Parathyroid adenoma (tissue), 2 donors: Measurements from ENCODE around the gene FDXR.

ENCODE experiments used
- H2AFZ ChIP-seq: fragments of 300-600 bp; sonication (generic); one replicate; pipeline ENCODE4 v1.7.0; 2017; ENCODE audit warnings: antibody characterized with exemption, mild to moderate bottlenecking
- H3K27ac ChIP-seq: fragments of 300-600 bp; sonication (generic); one replicate; pipeline ENCODE4 v1.7.0; 2017
- H3K27me3 ChIP-seq: fragments of 300-600 bp; sonication (generic); one replicate; pipeline ENCODE4 v1.7.0; 2017; ENCODE audit warnings: low read length; ENCODE audit not compliant: control insufficient read depth, insufficient read depth
- H3K36me3 ChIP-seq: fragments of 300-600 bp; sonication (generic); one replicate; pipeline ENCODE4 v1.7.0; 2017; ENCODE audit warnings: low read length; ENCODE audit not compliant: control insufficient read depth, insufficient read depth
- H3K4me1 ChIP-seq: fragments of 300-600 bp; sonication (generic); one replicate; pipeline ENCODE4 v1.7.0; 2017; ENCODE audit warnings: control low read depth
- H3K4me2 ChIP-seq: fragments of 300-600 bp; sonication (generic); one replicate; pipeline ENCODE4 v1.7.0; 2017; ENCODE audit warnings: low read length
- H3K4me3 ChIP-seq: fragments of 300-600 bp; sonication (generic); one replicate; pipeline ENCODE4 v1.7.0; 2017; ENCODE audit warnings: low read depth, low read length
- H3K79me2 ChIP-seq: fragments of 300-600 bp; sonication (generic); one replicate; pipeline ENCODE4 v1.7.0; 2017; ENCODE audit warnings: control low read depth
- H3K9ac ChIP-seq: fragments of 300-600 bp; sonication (generic); one replicate; pipeline ENCODE4 v1.7.0; 2017; ENCODE audit warnings: mild to moderate bottlenecking
- H3K9me3 ChIP-seq: fragments of 300-600 bp; sonication (generic); one replicate; pipeline ENCODE4 v1.7.0; 2017; ENCODE audit warnings: low read length; ENCODE audit not compliant: control insufficient read depth
- TF ChIP-seq, protein P1 (sequence below): fragments of 300-600 bp; sonication (generic); IDR thresholded peaks from one replicate; pipeline ENCODE4 v1.7.0; 2017; ENCODE audit warnings: antibody characterized with exemption, mild to moderate bottlenecking
- donor health status: primary hyperparathyroidism.

Gene FDXR

DNA sequence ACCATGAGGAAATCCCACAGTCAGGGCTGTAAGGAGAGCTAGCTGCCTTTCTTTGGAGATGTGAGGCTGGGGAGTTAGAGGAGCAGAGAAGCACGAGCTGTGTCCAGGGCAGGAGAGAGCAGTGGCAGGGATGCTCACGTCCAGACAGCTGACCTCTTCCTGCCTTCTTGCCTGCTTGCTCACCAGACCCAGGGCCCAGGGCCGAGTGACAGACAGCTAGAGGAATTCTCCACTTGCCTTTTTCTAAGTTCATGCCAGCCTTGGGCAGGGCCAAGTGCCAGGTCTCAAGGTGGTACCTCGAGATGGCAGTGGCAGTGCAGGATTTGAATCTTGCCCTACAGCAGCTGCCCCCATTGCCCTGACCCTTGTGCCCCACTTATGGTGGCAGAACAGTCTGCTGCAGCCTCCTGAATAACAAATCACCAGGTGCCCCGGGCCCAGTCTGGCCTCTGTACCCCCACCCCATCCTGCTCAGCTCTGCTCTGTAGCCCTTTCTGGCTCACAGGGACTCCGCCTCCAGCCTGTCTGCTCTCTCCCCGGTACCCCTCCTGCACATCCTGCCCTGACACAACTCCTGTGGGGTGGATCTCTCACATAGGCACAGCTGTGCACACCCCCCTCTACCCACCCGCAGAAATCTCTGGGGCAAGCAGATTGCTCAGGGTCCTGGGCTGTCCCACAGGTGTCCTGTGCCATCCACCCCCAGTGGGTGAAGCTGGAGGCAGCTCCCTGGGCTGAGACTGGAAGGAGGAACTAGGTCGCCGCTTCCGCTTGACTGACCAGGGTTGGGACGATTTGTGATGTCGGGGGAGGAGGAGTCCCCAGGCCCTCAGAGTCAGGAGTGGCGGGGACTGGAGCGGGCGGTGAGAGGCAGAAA lies 39.1 kb downstream of the FDXR start:
- Histone ChIP-seq H3K27ac (no peak overlapping the region), H3K27me3 (no peaks in the 10 kb centered on the region), H2AFZ (no peak overlapping the region), H3K9ac (no peak overlapping the region), H3K4me3 (no peak overlapping the region), H3K4me1 (no peaks in the 10 kb centered on the region), H3K4me2 (no peak overlapping the region), H3K9me3 (no peaks in the 10 kb centered on the region), H3K36me3 (no peaks in the 10 kb centered on the region), H3K79me2 (no peaks in the 10 kb centered on the region)
- TF ChIP-seq, protein P1, sequence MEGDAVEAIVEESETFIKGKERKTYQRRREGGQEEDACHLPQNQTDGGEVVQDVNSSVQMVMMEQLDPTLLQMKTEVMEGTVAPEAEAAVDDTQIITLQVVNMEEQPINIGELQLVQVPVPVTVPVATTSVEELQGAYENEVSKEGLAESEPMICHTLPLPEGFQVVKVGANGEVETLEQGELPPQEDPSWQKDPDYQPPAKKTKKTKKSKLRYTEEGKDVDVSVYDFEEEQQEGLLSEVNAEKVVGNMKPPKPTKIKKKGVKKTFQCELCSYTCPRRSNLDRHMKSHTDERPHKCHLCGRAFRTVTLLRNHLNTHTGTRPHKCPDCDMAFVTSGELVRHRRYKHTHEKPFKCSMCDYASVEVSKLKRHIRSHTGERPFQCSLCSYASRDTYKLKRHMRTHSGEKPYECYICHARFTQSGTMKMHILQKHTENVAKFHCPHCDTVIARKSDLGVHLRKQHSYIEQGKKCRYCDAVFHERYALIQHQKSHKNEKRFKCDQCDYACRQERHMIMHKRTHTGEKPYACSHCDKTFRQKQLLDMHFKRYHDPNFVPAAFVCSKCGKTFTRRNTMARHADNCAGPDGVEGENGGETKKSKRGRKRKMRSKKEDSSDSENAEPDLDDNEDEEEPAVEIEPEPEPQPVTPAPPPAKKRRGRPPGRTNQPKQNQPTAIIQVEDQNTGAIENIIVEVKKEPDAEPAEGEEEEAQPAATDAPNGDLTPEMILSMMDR, result no peak

DNA sequence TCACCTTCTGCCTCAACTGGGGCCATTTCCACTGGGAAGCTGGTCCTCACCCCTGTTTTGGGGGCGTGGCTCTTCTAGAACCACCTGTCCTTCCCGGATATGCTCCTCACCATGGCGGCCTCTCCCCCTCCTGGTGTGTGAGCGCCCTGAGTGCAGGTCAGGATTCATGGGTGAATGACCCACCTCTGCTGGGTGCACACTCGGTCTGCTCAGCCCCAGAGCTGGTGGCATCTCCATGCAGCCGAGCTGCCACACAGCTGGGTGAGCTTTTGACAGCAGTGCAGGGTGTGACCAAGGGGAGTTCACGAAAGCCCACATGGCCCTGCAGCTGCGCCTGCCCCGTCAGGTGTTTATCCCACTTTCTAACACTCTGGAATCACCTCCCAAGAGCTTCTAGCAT lies 40.4 kb downstream of the FDXR start:
- H2AFZ ChIP-seq, result no peak overlapping the region
- H3K36me3 ChIP-seq, result no peaks in the 10 kb centered on the region
- H3K27me3 ChIP-seq, result no peaks in the 10 kb centered on the region
- H3K9me3 ChIP-seq, result no peaks in the 10 kb centered on the region
- H3K4me1 ChIP-seq, result no peaks in the 10 kb centered on the region
- TF ChIP-seq, protein P1, result no peak
- no peak overlapping the region for H3K4me3 ChIP-seq
- no peaks in the 10 kb centered on the region for H3K79me2 ChIP-seq
- no peak overlapping the region for H3K27ac ChIP-seq
- H3K9ac ChIP-seq, result no peak overlapping the region
- no peak overlapping the region for H3K4me2 ChIP-seq

DNA sequence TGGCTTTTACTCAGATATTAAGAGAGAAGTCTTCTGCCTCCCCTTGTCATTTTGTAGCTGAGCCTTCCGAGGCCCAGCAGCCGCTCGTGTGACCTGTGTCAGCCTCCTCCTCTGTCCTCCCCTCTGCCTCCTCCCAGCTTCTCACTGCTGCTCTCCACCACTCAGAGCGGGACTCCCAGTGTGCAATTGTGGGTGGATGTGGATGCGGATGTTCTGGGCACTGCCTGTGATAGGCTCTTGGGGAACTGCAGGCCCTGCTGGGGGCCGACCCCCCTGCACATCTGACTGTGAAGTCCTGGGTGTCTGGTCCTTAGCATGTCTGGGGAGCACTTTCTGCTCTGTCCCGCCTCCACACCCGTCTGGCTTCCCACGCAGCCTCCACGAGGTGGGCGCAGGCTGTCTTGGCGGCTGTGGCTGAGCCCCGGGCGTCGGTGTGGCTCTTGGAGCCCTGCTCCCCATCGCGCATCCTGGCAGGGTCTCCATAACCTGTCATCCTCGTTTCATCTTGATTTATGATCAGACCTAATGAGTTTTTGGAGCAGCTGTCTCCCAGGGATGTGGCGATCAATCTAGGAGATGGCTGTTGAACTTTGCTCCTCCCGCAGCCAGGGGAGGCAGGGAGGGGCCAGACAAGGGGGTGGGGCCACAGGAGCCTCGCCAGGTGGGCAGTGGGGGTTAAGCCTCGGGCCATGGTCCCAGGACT lies 41.2 kb downstream of the FDXR start:
- no peak overlapping the region for H2AFZ ChIP-seq
- no peaks in the 10 kb centered on the region for H3K36me3 ChIP-seq
- no peaks in the 10 kb centered on the region for H3K27me3 ChIP-seq
- TF ChIP-seq, protein P1, result no peak
- H3K4me1 ChIP-seq, result no peaks in the 10 kb centered on the region
- H3K9ac ChIP-seq, result no peak overlapping the region
- no peak overlapping the region for H3K4me2 ChIP-seq
- H3K27ac ChIP-seq, result no peak overlapping the region
- H3K4me3 ChIP-seq, result no peak overlapping the region
- H3K79me2 ChIP-seq, result no peaks in the 10 kb centered on the region
- no peaks in the 10 kb centered on the region for H3K9me3 ChIP-seq

DNA sequence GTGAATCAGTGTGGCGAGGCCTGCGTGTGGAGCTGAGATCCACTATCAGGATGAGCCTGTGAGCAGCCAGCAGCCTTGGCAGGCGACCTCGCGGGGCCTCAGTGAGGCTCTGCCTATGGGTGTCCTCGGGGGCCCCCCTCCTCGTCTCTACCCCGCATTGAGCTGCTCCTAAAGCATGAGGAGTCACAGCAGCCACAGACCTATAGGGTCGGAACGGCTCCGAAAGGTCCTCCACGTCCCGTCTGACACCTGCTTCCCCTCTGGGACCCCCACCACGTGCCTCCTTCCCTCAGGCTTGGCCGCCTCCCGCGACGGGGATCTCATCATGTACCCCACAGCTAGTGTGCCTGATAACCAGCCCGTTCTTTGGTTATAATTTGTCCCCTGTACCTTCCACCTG lies 41.9 kb downstream of the FDXR start:
- TF ChIP-seq, protein P1, result no peak
- Histone ChIP-seq H3K4me2 (no peak overlapping the region), H3K27me3 (no peaks in the 10 kb centered on the region), H3K9ac (no peak overlapping the region), H3K27ac (no peak overlapping the region), H3K4me1 (no peaks in the 10 kb centered on the region), H3K36me3 (no peaks in the 10 kb centered on the region), H3K9me3 (no peaks in the 10 kb centered on the region), H3K79me2 (no peaks in the 10 kb centered on the region), H3K4me3 (no peak overlapping the region), H2AFZ (no peak overlapping the region)
